IPS-NIHi11 (cell line): ENCODE measurements around the gene IL20RB.

Experiments used
- DNase-seq: peaks from one replicate; pipeline ENCODE4 v3.0.0; 2012; ENCODE audit warnings: mixed read lengths, low spot score

IL20RB gene

DNA sequence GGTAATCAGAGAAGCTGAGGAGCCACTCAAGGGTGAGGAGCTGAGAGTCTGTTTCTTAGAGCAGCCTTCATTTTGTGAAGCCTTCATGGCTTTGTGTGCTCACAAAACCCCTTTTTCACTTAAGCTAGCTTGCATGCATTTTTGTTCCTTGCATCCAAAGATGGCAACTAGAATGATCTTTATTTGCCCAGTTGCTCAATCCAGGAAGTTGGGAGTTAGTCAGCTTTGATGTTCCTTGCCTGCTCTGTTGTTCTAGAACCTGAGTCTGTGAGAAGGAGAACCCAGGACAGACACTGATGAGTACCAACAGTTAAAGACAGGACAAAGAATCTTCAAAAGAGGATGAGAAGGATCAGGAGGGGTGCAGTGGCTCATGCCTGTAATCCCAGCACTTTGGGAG is 81.8 kb downstream of the IL20RB start:
- DNase-seq = no peak

DNA sequence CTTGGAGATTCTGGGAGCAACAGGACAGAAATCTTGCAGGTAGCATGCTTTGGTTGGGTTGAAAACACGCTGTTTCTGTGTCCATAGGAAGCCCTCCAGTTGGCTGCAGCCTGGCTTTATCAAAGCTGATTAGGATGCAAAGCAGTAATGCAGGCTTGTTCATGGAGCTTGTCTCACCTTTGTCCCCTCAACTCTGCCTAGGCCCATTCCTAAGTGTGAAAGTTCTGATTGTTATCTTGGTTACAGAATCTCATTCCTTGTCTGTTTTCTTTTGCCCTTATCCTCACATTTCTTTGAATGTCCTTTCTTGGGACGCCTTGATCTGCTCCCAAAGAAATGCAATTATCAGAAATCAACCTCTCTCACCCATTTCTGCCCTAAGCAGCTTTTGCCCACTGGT is 83.5 kb downstream of the IL20RB start:
- DNase-seq = no peak

DNA sequence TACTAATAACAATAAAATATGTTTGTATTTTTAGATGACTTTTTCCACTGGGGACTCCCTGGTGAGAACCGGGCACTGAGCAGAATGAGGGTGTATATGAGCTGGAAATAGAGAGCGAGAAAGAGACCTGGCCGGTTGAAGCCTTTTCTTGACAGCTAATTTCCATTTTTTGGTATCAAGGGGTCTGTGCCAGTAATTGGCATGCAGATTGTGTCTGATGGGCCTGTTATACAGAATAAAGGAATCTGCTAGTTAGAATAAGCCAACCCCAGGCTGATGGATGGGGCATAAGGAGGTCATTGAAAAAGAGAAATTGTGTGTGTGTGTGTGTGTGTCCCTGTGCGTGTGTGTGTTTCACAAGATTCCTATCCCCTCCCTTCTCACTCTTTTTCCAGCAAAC is 83.9 kb downstream of the IL20RB start:
- no peak for DNase-seq

GRCh38 chr3:137046747-137047146 is 89.0 kb downstream of the IL20RB start:
- DNase-seq = no peak

DNA sequence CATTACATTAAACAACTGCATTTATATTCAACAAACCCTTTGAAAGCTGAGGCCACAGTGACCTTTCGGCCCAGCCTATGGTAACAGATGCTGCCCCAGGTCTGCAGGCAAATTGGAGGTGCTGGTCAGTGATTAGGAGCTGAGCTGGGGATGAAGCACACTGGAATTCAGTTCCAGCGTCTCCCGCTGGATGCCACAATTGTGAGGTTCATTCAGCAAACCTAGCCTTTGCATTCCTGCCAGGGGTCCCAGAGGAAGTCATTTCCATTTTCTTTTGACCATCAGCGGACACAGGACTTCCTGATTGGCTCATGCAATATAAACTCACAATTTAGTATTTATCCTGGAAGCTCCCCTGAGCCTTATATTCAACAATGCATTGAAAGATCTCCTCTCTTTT is 89.5 kb downstream of the IL20RB start:
- peak; percentile 55 for DNase-seq

DNA sequence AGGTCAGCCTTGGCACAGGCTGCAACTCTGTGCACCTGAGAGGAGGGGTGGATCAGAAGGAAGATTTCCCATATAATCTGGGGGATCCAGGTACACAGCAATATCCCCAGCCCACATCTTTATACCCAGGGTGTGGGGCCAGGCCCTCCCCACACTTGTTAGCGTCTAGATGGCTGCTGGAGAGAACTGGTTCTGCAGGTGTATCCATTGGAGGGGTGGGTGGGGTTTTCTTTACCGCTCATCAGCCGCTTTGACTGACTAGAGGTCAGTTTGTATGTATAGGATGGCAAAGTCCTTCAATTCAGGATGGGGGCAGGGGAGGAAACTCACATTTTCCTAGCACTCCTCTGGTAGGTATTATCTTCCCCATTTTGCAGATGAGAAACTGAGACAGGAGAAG is 92.5 kb downstream of the IL20RB start:
- no peak for DNase-seq

- no peak for DNase-seq
Measured at GRCh38 chr3:137052298-137052697, 94.5 kb downstream of the IL20RB start.
